ENCODE measurements around the gene MAP1LC3B2. TPM values are rescaled to one million over a fixed set of nuclear protein-coding genes. Genes with fewer than 3 reads are reported as not detected.

MAP1LC3B2 gene
- total RNA-seq, 1 experiment from 2014 or later = 1.9 TPM

DNA sequence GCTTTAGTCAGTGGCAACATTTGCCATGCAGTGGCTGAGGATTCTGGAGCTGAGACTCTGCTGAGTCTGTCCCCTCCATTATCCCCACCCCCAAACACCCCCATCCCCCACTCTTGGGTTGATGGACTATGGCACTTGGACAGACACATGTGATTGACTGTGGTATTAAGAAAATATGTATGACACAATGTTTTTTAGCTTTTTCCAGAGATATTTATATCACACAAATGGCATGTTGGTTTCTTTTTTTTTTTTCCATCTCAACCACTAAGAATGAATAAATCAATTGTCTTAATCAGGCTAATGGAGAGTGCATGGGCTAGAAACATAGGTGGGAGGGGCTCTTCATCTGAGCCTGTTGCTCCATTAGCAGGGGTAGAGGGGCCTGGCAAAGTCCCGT is 30.7 kb upstream of the MAP1LC3B2 start:
- in situ Hi-C loops (cut with HindIII; ENCODE audit: low pct_unique_long_range_greater_than_20kb, low sequenced_read_pairs) (no loop called here), intact Hi-C loops (cut with micrococcal nuclease; ENCODE audit: unreplicated experiment) (loop anchor here (5.0 kb wide), 1 partner anchor 251 kb away; the partner anchor contains the start of gene MED13L)
- Histone ChIP-seq H3K27me3 (ENCODE audit: control insufficient read depth, insufficient read depth, low read length) (no peaks in the 10 kb centered on the region), H3K4me1 (ENCODE audit: control insufficient read depth, insufficient read depth, low read length) (peaks cover 59% of the 10 kb centered on the region), H3K4me3 (ENCODE audit: low read depth in 2 of 2, low read length in 2 of 2) (no peak overlapping the region), H3K36me3 (ENCODE audit: control insufficient read depth, insufficient read depth, low read length) (no peaks in the 10 kb centered on the region), H3K9me3 (ENCODE audit: control insufficient read depth, insufficient read depth, low read depth, low read length) (no peaks in the 10 kb centered on the region; the same call in 1 of the 2 replicates), H3K27ac (ENCODE audit: low read length) (peak overlapping the region; percentile 92)
- TF ChIP-seq, protein P1, sequence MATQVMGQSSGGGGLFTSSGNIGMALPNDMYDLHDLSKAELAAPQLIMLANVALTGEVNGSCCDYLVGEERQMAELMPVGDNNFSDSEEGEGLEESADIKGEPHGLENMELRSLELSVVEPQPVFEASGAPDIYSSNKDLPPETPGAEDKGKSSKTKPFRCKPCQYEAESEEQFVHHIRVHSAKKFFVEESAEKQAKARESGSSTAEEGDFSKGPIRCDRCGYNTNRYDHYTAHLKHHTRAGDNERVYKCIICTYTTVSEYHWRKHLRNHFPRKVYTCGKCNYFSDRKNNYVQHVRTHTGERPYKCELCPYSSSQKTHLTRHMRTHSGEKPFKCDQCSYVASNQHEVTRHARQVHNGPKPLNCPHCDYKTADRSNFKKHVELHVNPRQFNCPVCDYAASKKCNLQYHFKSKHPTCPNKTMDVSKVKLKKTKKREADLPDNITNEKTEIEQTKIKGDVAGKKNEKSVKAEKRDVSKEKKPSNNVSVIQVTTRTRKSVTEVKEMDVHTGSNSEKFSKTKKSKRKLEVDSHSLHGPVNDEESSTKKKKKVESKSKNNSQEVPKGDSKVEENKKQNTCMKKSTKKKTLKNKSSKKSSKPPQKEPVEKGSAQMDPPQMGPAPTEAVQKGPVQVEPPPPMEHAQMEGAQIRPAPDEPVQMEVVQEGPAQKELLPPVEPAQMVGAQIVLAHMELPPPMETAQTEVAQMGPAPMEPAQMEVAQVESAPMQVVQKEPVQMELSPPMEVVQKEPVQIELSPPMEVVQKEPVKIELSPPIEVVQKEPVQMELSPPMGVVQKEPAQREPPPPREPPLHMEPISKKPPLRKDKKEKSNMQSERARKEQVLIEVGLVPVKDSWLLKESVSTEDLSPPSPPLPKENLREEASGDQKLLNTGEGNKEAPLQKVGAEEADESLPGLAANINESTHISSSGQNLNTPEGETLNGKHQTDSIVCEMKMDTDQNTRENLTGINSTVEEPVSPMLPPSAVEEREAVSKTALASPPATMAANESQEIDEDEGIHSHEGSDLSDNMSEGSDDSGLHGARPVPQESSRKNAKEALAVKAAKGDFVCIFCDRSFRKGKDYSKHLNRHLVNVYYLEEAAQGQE (IDR thresholded peaks at IDR 0.05; ENCODE audit: insufficient read depth in 1 of 2, low read depth in 2 of 2, low read length in 1 of 2) = no peak
- no peak for TF ChIP-seq TCF7L2 (IDR thresholded peaks at IDR 0.05; ENCODE audit: low read depth, low read length)
- TF ChIP-seq, protein P2, sequence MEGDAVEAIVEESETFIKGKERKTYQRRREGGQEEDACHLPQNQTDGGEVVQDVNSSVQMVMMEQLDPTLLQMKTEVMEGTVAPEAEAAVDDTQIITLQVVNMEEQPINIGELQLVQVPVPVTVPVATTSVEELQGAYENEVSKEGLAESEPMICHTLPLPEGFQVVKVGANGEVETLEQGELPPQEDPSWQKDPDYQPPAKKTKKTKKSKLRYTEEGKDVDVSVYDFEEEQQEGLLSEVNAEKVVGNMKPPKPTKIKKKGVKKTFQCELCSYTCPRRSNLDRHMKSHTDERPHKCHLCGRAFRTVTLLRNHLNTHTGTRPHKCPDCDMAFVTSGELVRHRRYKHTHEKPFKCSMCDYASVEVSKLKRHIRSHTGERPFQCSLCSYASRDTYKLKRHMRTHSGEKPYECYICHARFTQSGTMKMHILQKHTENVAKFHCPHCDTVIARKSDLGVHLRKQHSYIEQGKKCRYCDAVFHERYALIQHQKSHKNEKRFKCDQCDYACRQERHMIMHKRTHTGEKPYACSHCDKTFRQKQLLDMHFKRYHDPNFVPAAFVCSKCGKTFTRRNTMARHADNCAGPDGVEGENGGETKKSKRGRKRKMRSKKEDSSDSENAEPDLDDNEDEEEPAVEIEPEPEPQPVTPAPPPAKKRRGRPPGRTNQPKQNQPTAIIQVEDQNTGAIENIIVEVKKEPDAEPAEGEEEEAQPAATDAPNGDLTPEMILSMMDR (IDR thresholded peaks at IDR 0.05) = no peak
- ChIA-PET CTCF (no interaction called here), POLR2A (interaction anchor here (1.0 kb wide), 1 partner anchor 75 kb away, joined by 4 read pairs; no protein-coding TSS in a partner anchor)
- DNase-seq (ENCODE audit: low read depth, low spot score) (no peak), ATAC-seq (no peak)
- no TSS peak for BruUV-seq (replicated peaks)

DNA sequence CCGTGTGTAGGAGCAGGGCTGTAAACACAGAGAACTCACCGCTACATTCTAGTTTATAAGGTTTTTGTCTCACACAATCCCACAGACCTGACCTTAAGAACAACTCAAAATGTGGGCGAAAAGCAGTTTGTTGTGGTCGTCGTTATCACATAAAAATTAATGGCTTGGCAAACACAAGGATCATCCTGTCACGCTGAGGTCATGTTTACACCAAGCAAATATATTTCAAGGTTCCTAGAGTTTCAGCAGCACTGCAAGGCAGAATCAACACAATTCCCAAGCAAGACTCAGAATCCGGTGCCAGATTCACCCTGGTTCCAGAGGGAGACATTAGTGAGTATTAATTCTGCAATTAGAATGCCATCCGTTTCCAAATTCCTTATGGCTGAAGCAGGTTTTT is 30.1 kb upstream of the MAP1LC3B2 start:
- Histone ChIP-seq H3K27me3 (ENCODE audit: control insufficient read depth, insufficient read depth, low read length) (no peaks in the 10 kb centered on the region), H3K4me1 (ENCODE audit: control insufficient read depth, insufficient read depth, low read length) (peaks cover 59% of the 10 kb centered on the region), H3K27ac (ENCODE audit: low read length) (peak overlapping the region; percentile 92), H3K36me3 (ENCODE audit: control insufficient read depth, insufficient read depth, low read length) (no peaks in the 10 kb centered on the region; the same call in 1 of the 2 replicates), H3K4me3 (ENCODE audit: low read depth in 2 of 2, low read length in 2 of 2) (no peak overlapping the region; a peak in 1 of 4 replicates), H3K9me3 (ENCODE audit: control insufficient read depth, insufficient read depth, low read depth, low read length) (no peaks in the 10 kb centered on the region; the same call in 1 of the 2 replicates)
- BruUV-seq (replicated peaks) = no TSS peak
- DNase-seq (ENCODE audit: low read depth, low spot score) (no peak), ATAC-seq (peak; percentile 41)
- ChIA-PET POLR2A (interaction anchor here (1.0 kb wide), 1 partner anchor 75 kb away, joined by 4 read pairs; no protein-coding TSS in a partner anchor), CTCF (no interaction called here)
- in situ Hi-C loops (cut with HindIII; ENCODE audit: low pct_unique_long_range_greater_than_20kb, low sequenced_read_pairs) = no loop called here
- intact Hi-C loops (cut with micrococcal nuclease; ENCODE audit: unreplicated experiment) = loop anchor here (5.0 kb wide), 1 partner anchor 252 kb away; the partner anchor contains the start of gene MED13L
- TF ChIP-seq SIN3A (IDR thresholded peaks at IDR 0.05; ENCODE audit: borderline replicate concordance, insufficient read depth, low read depth, low read length) (no peak), POLR2AphosphoS5 (IDR thresholded peaks at IDR 0.05; ENCODE audit: low read depth, low read length) (peak; percentile 96), TCF7L2 (IDR thresholded peaks at IDR 0.05; ENCODE audit: low read depth, low read length) (peak; percentile 93)
- TF ChIP-seq, protein P1 (IDR thresholded peaks at IDR 0.05; ENCODE audit: insufficient read depth in 1 of 2, low read depth in 2 of 2, low read length in 1 of 2) = peak in 1 of 2 experiments; percentile 33; a peak in 1 of 4 replicates
- TF ChIP-seq, protein P2 (IDR thresholded peaks at IDR 0.05) = no peak
